ENCODE results near the gene GBE1.

GRCh38 chr3:81707996-81708395, 53.4 kb downstream of the GBE1 start:
- no peak for TF ChIP-seq CTCF (IDR thresholded peaks at IDR 0.05; ENCODE audit: low read length)
- TF ChIP-seq EZH2 (optimal IDR thresholded peaks at IDR 0.05; ENCODE audit: low read depth, low read length) = no peak
- TF ChIP-seq EZH2phosphoT487 (IDR thresholded peaks at IDR 0.05; ENCODE audit: low read length) = no peak

Measured in MM.1S (cell line).